ENCODE data around the gene CDC14A.

CDC14A gene

GRCh38 chr1:100482748-100483147 is 130.4 kb downstream of the CDC14A start:
- H3K27ac ChIP-seq: no peak overlapping the region
- no peaks in the 10 kb centered on the region for H3K79me2 ChIP-seq (ENCODE audit: insufficient read depth, low read depth)
- no peaks in the 10 kb centered on the region for H3K36me3 ChIP-seq (ENCODE audit: insufficient read depth)
- H3K9ac ChIP-seq: no peak overlapping the region
- H3K4me3 ChIP-seq (IDR thresholded peaks at IDR 0.05; ENCODE audit: insufficient read depth, low read depth, low read length): no peak overlapping the region
- no peaks in the 10 kb centered on the region for H3K27me3 ChIP-seq (ENCODE audit: insufficient read depth, low read depth)
- no peaks in the 10 kb centered on the region for H4K20me1 ChIP-seq (ENCODE audit: insufficient read depth)
- H2AFZ ChIP-seq (ENCODE audit: low read depth): no peak overlapping the region
- peaks cover 3% of the 10 kb centered on the region for H3K4me1 ChIP-seq (ENCODE audit: low read depth, poor library complexity, severe bottlenecking)
- no peak for TF ChIP-seq CTCF (conservative IDR thresholded peaks at IDR 0.05; ENCODE audit: low read depth, low read length)
- no peak overlapping the region for H3K4me2 ChIP-seq

- H3K79me2 ChIP-seq (ENCODE audit: insufficient read depth, low read depth): no peaks in the 10 kb centered on the region
- no peaks in the 10 kb centered on the region for H4K20me1 ChIP-seq (ENCODE audit: insufficient read depth)
- H3K36me3 ChIP-seq (ENCODE audit: insufficient read depth): no peaks in the 10 kb centered on the region
These were observed 130.9 kb downstream of the CDC14A start for GRCh38 chr1:100483230-100483629.

GRCh38 chr1:100485855-100486258 is 133.6 kb downstream of the CDC14A start:
- Histone ChIP-seq H3K4me2 (no peak overlapping the region), H3K4me3 (IDR thresholded peaks at IDR 0.05; ENCODE audit: insufficient read depth, low read depth, low read length) (no peak overlapping the region), H3K9ac (no peak overlapping the region), H2AFZ (ENCODE audit: low read depth) (no peak overlapping the region), H3K27me3 (ENCODE audit: insufficient read depth, low read depth) (no peaks in the 10 kb centered on the region), H3K4me1 (ENCODE audit: low read depth, poor library complexity, severe bottlenecking) (no peaks in the 10 kb centered on the region), H3K36me3 (ENCODE audit: insufficient read depth) (no peaks in the 10 kb centered on the region), H4K20me1 (ENCODE audit: insufficient read depth) (no peaks in the 10 kb centered on the region), H3K79me2 (ENCODE audit: insufficient read depth, low read depth) (no peaks in the 10 kb centered on the region), H3K27ac (no peak overlapping the region)
- TF ChIP-seq CTCF (conservative IDR thresholded peaks at IDR 0.05; ENCODE audit: low read depth, low read length): no peak

More at GRCh38 chr1:100483230-100483629, 130.9 kb downstream of the CDC14A start:
- Histone ChIP-seq H3K27me3 (ENCODE audit: insufficient read depth, low read depth) (no peaks in the 10 kb centered on the region), H3K9ac (no peak overlapping the region), H3K4me2 (no peak overlapping the region), H3K27ac (no peak overlapping the region), H3K4me3 (IDR thresholded peaks at IDR 0.05; ENCODE audit: insufficient read depth, low read depth, low read length) (no peak overlapping the region), H2AFZ (ENCODE audit: low read depth) (no peak overlapping the region), H3K4me1 (ENCODE audit: low read depth, poor library complexity, severe bottlenecking) (peaks cover 3% of the 10 kb centered on the region)
- TF ChIP-seq CTCF (conservative IDR thresholded peaks at IDR 0.05; ENCODE audit: low read depth, low read length): no peak

- no peaks in the 10 kb centered on the region for H4K20me1 ChIP-seq (ENCODE audit: insufficient read depth)
- no peaks in the 10 kb centered on the region for H3K4me1 ChIP-seq (ENCODE audit: low read depth, poor library complexity, severe bottlenecking)
- no peak overlapping the region for H3K4me3 ChIP-seq (IDR thresholded peaks at IDR 0.05; ENCODE audit: insufficient read depth, low read depth, low read length)
- no peak overlapping the region for H3K27ac ChIP-seq
- H3K9ac ChIP-seq: no peak overlapping the region
- no peaks in the 10 kb centered on the region for H3K79me2 ChIP-seq (ENCODE audit: insufficient read depth, low read depth)
- no peak overlapping the region for H3K4me2 ChIP-seq
- no peaks in the 10 kb centered on the region for H3K27me3 ChIP-seq (ENCODE audit: insufficient read depth, low read depth)
- no peaks in the 10 kb centered on the region for H3K36me3 ChIP-seq (ENCODE audit: insufficient read depth)
- no peak overlapping the region for H2AFZ ChIP-seq (ENCODE audit: low read depth)
- TF ChIP-seq CTCF (conservative IDR thresholded peaks at IDR 0.05; ENCODE audit: low read depth, low read length): no peak
These were observed 142.2 kb downstream of the CDC14A start for GRCh38 chr1:100494393-100495084.
